GM19193 (cell line): ENCODE data around the gene SSX2IP.
A peak's percentile ranks its signal among the peaks of the same experiment; 100 is the strongest.

Source experiments
- POLR2A ChIP-seq: IDR thresholded peaks from 4 replicates; pipeline ENCODE4 v1.6.1; 2011; ENCODE audit not compliant: insufficient read depth, insufficient read length; ENCODE audit errors: extremely low read depth

The SSX2IP gene, protein sequence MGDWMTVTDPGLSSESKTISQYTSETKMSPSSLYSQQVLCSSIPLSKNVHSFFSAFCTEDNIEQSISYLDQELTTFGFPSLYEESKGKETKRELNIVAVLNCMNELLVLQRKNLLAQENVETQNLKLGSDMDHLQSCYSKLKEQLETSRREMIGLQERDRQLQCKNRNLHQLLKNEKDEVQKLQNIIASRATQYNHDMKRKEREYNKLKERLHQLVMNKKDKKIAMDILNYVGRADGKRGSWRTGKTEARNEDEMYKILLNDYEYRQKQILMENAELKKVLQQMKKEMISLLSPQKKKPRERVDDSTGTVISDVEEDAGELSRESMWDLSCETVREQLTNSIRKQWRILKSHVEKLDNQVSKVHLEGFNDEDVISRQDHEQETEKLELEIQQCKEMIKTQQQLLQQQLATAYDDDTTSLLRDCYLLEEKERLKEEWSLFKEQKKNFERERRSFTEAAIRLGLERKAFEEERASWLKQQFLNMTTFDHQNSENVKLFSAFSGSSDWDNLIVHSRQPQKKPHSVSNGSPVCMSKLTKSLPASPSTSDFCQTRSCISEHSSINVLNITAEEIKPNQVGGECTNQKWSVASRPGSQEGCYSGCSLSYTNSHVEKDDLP

DNA sequence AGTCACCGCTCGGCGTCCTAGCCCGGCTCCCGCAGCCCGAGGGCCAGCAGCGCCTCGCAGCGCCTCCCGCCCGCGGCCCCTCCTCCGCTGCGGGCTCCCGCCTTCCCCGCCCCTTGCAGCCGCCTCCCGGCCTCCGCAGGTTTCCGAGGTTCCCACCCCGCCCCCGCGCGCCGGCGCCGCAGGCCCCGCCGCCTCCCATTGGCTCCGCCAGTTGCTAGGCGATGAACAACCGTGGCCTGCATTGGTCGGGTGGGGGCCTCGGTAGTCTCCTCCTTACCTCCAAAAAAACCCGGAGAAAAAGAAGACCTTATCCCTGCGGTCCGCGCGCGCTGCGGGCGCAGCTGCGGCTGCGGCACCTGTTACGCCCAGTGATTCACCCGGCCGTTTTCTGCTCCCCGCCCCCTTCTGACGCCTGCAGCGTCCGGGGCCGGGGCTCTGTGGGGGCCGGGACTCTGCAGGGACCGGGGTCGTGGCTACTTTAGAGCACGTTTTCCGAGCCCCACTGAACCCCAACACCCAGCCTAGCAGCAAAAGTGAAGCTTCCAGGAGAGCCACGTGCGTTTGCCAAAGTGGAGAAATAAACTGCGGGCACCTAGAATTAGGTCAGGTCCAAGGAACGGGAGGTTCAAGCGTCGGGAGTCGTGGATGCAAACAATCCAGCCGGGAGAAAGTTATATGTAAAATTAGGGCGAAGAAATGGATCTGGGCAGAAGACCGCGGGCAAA is at the start of gene SSX2IP:
Gene SSX2IP (minus strand): TSS at position 65 of the 725 bp plus-strand sequence. CDS start 19,242 bp downstream, outside the sequence.
- peak; percentile 57 for TF ChIP-seq POLR2A

DNA sequence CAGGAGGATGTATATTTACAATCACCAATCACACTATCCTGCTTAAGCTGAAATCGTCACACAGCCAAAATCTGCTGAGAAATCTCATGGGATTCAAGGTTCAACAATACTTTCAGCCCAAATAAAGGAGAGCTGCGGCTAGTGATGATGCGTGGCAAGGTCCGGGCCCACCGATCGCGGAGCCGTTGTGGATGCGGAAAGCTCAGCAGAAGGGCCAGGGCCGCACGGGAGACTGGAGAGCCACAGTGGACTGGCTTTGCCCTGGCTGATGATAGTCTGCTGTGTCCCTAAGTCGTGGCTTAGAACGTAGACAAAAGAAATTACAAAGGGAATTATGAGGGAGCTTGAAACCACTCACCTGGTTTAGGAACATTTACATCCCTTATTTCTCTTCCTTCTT is 48.0 kb upstream of the SSX2IP start:
- no peak for TF ChIP-seq POLR2A

DNA sequence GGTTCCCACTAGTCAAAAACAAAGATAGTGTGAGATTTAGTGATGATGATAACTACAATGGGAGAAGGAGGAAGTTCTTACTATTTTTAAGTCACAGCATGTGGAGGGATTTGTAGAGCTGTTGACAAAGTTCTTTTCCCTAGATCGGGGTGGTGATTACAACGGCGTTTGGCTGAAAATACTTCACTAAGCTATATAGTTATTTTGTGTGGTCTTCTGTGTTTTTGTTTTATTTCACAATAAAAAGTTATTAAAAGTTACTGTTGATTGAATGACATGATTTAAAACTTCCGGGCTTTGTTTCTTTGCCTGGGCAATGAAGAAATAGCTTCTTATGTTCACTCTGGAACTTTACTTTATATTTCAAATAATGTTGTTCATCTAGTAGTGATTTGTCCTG is 47.3 kb upstream of the SSX2IP start:
- TF ChIP-seq POLR2A, result no peak

DNA sequence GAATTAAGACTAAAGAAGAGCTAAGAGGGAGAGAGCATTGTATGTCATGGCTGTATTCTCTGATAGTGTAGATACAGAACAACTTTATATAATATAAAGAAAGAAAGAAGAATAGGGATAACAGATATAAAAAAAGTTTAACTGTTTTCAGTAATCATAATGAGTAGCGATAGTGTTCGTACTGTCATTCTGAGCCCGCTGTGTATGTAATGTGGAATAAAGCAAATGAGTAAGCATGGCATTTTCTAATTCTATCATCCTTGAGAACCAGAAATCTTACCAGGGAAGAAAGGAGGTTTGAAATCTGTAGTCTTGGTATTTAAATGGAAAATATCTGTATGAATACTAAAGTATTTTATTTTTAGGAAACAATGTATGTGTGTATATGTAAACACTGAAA is 46.7 kb upstream of the SSX2IP start:
- no peak for TF ChIP-seq POLR2A

DNA sequence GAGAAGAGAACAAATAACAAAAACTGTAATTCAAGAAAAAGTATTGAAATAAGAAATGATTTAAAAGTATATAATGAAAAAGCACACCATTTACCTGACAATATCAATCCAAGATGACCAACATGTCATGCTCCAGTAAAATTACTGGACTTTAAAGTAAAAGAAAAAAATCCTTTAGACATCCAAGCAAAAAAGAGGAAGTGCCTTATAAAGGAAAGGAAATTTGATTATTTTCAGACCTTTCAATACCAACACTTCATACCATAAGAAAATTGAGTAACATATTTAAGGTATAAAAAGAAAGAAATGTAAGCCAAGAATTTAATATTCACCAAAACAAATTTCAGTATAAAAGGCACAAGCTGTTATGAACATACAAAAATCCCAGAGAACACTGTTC is 46.2 kb upstream of the SSX2IP start:
- no peak for TF ChIP-seq POLR2A

DNA sequence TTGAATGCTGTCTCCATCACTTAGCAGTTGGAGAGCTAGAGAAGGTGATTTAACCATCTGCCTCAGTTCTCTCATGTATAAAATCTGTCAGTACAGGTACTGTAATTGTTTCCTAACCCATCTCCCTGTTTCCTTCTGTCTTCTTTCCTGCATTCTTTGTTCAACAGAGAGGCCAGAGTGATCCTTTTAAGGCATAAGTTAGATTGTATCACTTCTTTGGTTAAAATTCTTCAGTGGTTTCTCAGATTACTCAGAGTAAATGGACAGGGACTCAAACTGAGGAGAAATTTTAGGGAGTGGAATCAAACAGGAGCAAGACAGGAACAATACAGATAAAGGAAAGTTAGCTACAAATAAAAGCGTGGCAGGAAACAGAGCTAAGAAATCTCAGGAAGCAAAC is 45.2 kb upstream of the SSX2IP start:
- no peak for TF ChIP-seq POLR2A

DNA sequence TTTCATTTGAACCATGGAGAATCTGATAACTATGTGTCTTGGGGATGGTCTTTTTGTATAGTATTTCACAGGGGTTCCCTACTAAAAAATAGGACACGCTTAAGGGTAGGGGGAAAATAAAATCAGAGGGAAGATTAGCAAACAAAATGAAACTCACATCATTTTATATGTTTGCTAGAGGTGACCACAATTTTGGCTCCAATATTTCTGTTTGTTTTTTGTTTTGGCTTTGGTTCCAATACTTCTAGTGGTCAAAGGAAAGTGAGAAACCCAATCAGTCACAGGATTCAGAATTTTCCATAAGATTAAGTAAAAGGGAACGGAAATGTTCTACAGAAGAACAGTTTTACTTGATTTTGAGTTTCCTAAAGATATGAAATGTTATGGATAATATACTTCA is 42.3 kb upstream of the SSX2IP start:
- TF ChIP-seq POLR2A, result no peak

DNA sequence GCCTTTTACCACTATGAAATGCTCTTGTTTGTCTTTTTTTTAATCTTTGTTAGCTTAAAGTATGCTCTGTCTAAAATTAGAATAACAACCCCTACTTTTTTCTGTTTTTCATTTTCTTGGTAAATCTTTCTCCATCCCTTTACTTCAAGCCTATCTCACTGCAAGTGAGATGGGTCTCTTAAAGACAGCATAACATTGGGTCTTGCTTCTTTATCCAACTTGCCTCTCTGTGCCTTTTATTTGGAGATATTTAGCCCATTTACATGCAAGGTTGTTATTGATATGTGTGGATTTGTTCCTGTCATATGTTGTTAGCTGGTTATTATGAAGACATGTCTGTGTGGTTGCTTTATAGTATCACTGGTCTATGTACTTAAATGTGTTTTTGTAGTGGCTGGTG is 41.3 kb upstream of the SSX2IP start:
- no peak for TF ChIP-seq POLR2A

DNA sequence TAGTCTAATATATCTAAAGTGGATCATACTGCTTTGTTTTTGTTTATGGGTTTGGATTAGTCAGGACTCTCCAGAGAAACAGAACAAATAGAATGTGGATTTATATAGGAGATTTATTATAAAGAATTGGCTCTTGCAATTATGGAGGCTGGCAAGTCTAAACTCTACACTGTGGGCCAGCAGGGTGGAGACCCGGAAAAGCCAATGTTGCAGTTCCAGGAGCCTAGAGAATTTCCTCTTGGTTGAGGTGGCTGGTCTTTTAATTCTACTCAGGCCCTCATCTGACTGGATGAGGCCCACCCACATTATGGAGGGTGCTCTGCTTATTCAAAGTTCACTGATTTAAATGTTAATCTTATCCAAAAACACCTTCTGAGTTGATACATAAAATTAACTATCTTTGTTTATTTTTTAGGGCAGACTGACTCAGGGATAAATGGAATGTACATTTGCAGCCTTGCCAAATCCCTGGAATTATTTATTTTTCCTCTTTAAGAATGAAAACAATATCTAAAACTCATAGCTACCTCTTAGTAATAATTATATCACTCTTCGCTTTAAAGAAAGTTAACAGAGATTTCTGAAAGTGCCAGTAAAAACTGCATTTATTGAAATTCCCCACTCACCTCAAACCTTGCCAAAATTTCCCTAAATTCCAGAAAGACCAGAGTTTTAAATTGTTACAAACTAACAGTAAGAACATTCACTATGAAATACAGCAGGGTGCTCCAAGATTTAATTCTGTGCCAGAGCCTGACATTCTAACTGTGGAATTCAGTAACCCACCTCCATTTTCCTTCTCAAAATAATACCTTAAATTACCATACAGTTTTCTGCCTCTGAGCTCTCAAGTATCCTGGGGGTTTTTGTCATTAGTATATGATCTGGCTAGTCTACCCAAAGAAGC is 36.6 kb upstream of the SSX2IP start:
- TF ChIP-seq POLR2A, result no peak

DNA sequence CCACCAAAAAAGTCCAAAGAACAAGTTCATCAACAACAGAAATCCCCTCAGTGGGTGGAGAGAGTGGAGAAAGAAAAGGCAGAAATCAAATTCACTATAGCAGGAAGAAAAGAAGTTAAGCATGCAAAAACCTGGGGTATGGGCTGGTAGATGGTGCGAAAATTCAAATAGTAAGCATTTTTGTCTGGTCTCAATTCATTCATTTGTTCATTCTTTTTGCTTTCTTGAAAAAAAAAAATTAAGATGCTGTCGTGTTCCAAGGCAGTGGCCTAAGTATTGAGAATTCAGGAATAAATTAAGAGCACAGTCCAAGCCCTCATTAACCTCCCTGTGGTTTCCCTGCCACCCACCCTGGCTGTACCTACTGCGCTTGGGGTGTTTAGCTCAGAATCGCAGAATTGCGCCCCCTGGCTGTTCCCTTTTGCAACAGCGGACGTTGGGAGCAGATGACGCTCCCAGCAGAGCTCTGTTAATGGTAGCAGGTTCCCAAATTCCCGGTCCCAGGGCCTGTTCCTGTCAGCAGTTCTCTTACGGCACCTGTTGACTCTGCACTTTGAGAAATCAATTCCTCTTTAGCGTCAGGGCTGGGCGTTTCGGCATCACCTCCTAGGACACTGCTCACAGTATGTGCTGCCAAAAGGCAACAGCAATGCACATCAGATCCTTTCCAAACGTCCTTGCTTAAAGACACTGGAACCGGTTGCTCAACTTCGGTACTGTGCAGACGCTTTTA is 34.0 kb upstream of the SSX2IP start:
- TF ChIP-seq POLR2A, result no peak

DNA sequence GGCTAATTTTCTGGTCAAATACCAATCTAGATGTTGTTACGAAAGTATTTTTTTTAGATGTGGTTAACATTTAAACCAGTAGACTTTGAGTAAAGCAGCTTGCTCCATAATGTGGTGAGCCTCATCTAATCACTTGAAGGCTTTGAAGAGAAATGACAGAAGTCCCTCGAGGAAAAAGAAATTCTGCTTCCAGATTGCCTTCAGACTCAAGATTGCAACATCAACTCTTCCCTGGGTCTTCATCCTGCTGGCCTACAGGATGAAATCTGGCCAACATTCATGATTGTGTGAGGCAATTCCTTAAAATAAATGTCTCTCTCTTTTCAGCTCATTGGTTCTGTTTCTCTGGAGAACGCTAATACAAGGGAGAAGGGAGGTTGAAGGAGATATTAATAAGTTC is 32.5 kb upstream of the SSX2IP start:
- no peak for TF ChIP-seq POLR2A

DNA sequence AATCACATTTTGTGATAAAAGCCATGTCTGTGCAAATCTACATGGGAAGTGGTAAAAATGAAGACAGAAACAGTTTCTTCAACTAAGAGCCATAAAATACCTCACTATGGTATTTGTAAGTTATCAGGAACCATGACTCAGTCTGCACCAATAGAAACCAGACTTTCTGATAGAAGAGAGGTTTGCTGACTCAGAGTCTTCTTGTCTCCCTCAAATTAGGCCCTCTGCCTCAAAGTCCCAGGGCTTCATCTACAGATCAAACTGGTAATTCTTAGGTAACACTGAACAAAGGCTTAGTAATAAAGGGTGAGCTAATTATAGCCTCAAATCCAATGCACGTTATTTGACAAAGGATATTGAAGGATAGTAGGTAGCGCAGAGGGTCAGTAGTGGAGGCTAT is 30.9 kb upstream of the SSX2IP start:
- no peak for TF ChIP-seq POLR2A

DNA sequence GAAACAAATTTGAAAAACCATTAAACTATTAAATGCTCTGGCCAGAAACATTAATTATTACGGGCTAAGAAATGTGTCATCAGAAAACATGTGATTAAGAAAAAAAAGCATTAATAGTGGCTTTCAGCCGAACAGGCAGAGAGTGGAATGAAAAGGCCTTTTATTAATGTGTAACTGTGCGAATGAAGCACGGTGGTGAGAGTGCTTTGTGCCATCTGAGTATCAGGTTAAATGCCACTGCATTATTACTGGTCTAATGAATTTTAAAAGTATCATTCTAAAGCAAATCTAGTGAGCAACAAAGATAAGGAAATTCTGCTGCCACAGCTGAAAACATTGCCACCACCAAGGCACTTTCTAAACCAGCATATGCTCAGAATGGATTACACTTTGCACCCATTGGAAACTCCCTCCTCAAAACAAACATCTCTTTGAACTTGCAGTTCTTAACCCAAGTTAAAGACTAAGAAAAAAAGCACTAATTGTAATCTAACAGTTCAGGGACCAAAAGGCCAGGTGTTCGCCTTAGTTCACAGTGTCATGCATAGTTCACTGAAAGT is 30.0 kb upstream of the SSX2IP start:
- TF ChIP-seq POLR2A, result no peak

DNA sequence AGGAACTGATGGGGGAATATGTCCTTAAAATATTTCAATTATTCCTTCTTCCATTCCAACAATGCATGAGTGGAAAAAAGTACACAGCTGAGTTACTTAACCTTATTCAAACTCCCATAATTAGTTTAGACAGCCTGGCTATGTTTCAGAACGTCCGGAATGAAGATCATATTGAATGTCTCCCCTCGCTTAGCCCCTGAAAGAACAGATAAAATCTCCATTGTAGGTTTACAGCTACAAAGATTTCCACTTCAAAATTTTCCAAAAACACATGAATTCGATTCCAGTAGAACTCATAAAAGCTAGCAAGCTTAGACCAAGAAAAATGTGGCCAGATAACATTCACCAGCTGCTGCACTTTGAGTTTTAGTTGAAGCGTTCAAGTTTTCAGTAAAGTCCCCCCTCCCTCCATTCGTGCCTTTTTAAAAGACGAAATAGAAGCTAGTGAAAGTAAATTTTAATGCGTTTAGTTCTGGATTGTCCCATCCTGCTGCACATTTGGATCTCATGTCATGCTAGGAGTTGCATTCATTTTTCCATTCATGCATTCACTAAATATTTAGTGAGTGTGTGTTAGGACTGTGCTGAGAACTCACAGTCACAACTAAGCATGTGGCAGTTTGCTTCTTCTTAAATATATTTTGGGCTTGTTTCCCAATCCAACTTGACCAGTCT is 29.4 kb upstream of the SSX2IP start:
- no peak for TF ChIP-seq POLR2A
